Measurements from ENCODE around the gene RPL23.

RPL23 gene

DNA sequence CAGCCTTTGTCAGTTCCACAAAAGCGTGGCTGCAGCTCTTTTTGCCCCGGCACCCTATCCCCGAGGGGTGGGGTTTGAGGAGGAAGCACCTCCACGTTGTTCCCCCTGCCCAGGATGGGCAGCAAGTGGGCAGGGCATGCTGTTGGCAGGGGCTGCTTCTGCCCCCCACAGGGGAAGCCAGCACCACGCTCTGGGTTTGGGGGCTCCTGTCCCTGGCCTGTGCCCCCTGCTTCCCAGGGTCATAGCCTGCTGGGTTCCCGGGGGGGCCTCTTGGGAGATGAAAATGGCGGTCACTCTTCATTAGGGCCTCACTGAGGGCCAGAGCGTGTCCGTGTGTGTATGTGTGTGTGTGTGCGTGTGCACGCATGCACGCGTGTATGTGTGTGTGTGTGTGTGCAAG, 39.1 kb upstream of the RPL23 start:
- Histone ChIP-seq H2BK5ac (ENCODE audit: low read length) (no peak overlapping the region), H3K23ac (ENCODE audit: low read length) (no peak overlapping the region), H3K9ac (ENCODE audit: low read length) (no peak overlapping the region), H2BK15ac (replicated peaks; ENCODE audit: low read depth) (no peak overlapping the region), H3K4me2 (ENCODE audit: low read length) (no peak overlapping the region), H3K4me3 (ENCODE audit: low read length) (no peak overlapping the region), H3K18ac (ENCODE audit: low read length) (no peak overlapping the region), H3K36me3 (ENCODE audit: control insufficient read depth, insufficient read depth, low read length) (peaks cover 6% of the 10 kb centered on the region), H3K4me1 (ENCODE audit: control insufficient read depth, low read depth, low read length) (no peaks in the 10 kb centered on the region), H2AK5ac (ENCODE audit: low read length) (no peak overlapping the region), H4K5ac (ENCODE audit: low read length) (no peak overlapping the region), H3K56ac (ENCODE audit: low read length) (no peak overlapping the region), H4K8ac (ENCODE audit: low read depth, low read length) (no peak overlapping the region), H3K79me2 (ENCODE audit: control insufficient read depth, insufficient read depth, low read length) (peaks cover 4% of the 10 kb centered on the region), H3K4ac (ENCODE audit: low read depth, low read length) (no peak overlapping the region), H3K27ac (ENCODE audit: low read depth, low read length) (no peak overlapping the region), H3K27me3 (ENCODE audit: insufficient read depth, low read length, poor library complexity) (no peaks in the 10 kb centered on the region), H3K79me1 (ENCODE audit: low read length) (peaks cover 12% of the 10 kb centered on the region), H2BK120ac (ENCODE audit: low read depth, low read length) (no peak overlapping the region)
- WGBS (ENCODE audit: extremely low coverage, insufficient coverage, low lambda C conversion rate): no CpG with 5 or more reads among the region's 13 CpGs
- DNase-seq: no peak

DNA sequence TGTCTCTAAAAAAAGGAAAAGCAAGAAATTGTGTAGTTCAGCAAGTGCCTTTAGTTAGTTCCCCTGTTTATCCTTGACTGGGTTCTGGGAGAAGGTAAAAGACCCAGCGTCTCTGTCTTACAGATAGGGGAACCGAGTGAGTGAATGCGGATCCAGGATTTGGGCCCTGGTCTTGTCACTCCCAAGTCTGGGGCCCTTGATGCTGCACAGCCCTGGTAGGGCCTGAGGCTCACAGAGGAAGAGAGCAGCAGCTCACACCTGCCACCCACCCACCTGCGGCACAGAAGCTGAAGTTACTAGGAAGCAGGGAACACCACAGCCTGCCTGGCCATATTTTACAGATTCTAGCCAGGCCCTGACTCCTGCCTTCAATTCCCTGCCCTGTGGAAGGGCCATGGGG, 38.6 kb upstream of the RPL23 start:
- Histone ChIP-seq H3K27ac (ENCODE audit: low read depth, low read length) (no peak overlapping the region), H3K4me2 (ENCODE audit: low read length) (no peak overlapping the region), H3K4me3 (ENCODE audit: low read length) (no peak overlapping the region), H3K56ac (ENCODE audit: low read length) (no peak overlapping the region), H2AK5ac (ENCODE audit: low read length) (no peak overlapping the region), H3K36me3 (ENCODE audit: control insufficient read depth, insufficient read depth, low read length) (peaks cover 6% of the 10 kb centered on the region), H2BK15ac (replicated peaks; ENCODE audit: low read depth) (no peak overlapping the region), H3K79me2 (ENCODE audit: control insufficient read depth, insufficient read depth, low read length) (peaks cover 9% of the 10 kb centered on the region), H3K4me1 (ENCODE audit: control insufficient read depth, low read depth, low read length) (no peaks in the 10 kb centered on the region), H3K9ac (ENCODE audit: low read length) (no peak overlapping the region), H3K4ac (ENCODE audit: low read depth, low read length) (no peak overlapping the region), H3K79me1 (ENCODE audit: low read length) (peaks cover 12% of the 10 kb centered on the region), H3K23ac (ENCODE audit: low read length) (no peak overlapping the region), H3K18ac (ENCODE audit: low read length) (no peak overlapping the region), H3K27me3 (ENCODE audit: insufficient read depth, low read length, poor library complexity) (no peaks in the 10 kb centered on the region), H2BK5ac (ENCODE audit: low read length) (no peak overlapping the region), H2BK120ac (ENCODE audit: low read depth, low read length) (no peak overlapping the region), H4K5ac (ENCODE audit: low read length) (no peak overlapping the region), H4K8ac (ENCODE audit: low read depth, low read length) (no peak overlapping the region)
- WGBS (ENCODE audit: extremely low coverage, insufficient coverage, low lambda C conversion rate): no CpG with 5 or more reads among the region's 4 CpGs
- DNase-seq: no peak

DNA sequence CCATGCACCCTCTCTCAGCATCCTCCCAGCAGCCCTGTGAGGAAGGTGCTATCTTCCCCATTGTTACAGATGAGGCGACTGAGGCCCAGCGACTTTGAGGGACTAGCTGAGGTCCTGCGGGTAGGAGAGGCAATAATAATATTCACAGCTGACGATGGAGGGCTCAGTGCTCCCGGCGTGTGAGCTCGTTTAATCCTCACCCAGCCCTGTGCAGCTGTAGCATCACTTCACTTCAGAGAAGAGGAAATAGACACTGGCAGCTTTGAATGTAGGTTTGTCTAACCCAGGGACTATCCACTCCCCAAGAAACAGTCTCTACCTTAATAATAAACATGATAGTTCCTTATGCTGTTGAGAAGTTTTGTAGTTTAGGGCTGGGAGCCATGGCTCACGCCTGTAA, 37.9 kb upstream of the RPL23 start:
- Histone ChIP-seq H3K18ac (ENCODE audit: low read length) (no peak overlapping the region), H3K79me2 (ENCODE audit: control insufficient read depth, insufficient read depth, low read length) (peaks cover 13% of the 10 kb centered on the region), H2BK120ac (ENCODE audit: low read depth, low read length) (no peak overlapping the region), H3K23ac (ENCODE audit: low read length) (no peak overlapping the region), H3K4me2 (ENCODE audit: low read length) (no peak overlapping the region), H3K27me3 (ENCODE audit: insufficient read depth, low read length, poor library complexity) (no peaks in the 10 kb centered on the region), H2BK15ac (replicated peaks; ENCODE audit: low read depth) (no peak overlapping the region), H2AK5ac (ENCODE audit: low read length) (no peak overlapping the region), H4K8ac (ENCODE audit: low read depth, low read length) (no peak overlapping the region), H3K79me1 (ENCODE audit: low read length) (peaks cover 13% of the 10 kb centered on the region), H3K36me3 (ENCODE audit: control insufficient read depth, insufficient read depth, low read length) (peaks cover 6% of the 10 kb centered on the region), H3K27ac (ENCODE audit: low read depth, low read length) (no peak overlapping the region), H3K56ac (ENCODE audit: low read length) (no peak overlapping the region), H2BK5ac (ENCODE audit: low read length) (no peak overlapping the region), H3K4me1 (ENCODE audit: control insufficient read depth, low read depth, low read length) (no peaks in the 10 kb centered on the region), H3K4ac (ENCODE audit: low read depth, low read length) (no peak overlapping the region), H4K5ac (ENCODE audit: low read length) (no peak overlapping the region), H3K9ac (ENCODE audit: low read length) (no peak overlapping the region), H3K4me3 (ENCODE audit: low read length) (no peak overlapping the region)
- no peak for DNase-seq
- no CpG with 5 or more reads among the region's 8 CpGs for WGBS (ENCODE audit: extremely low coverage, insufficient coverage, low lambda C conversion rate)

DNA sequence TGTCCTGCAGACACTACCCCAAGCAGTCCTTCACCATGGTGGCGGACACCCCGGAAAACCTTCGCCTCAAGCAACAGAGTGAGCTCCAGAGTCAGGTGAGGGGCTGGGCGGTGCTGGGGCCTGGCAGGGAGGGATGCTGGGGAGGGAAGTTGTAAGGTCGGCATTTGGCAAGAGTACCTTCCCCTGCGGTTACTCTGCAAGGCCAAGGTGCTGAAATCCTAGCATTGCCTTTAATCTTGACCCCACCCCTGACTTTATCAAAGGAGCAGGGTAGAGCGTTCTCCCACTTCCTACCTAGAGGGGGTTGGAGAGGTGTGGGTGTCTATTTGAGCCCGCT, 36.9 kb upstream of the RPL23 start:
- Histone ChIP-seq H3K27me3 (ENCODE audit: insufficient read depth, low read length, poor library complexity) (no peaks in the 10 kb centered on the region), H3K79me2 (ENCODE audit: control insufficient read depth, insufficient read depth, low read length) (peaks cover 24% of the 10 kb centered on the region), H3K4me2 (ENCODE audit: low read length) (no peak overlapping the region), H3K36me3 (ENCODE audit: control insufficient read depth, insufficient read depth, low read length) (peaks cover 6% of the 10 kb centered on the region), H3K4me1 (ENCODE audit: control insufficient read depth, low read depth, low read length) (peaks cover 6% of the 10 kb centered on the region), H3K79me1 (ENCODE audit: low read length) (peaks cover 20% of the 10 kb centered on the region), H3K18ac (ENCODE audit: low read length) (no peak overlapping the region), H3K56ac (ENCODE audit: low read length) (no peak overlapping the region), H3K4me3 (ENCODE audit: low read length) (no peak overlapping the region), H3K27ac (ENCODE audit: low read depth, low read length) (no peak overlapping the region), H3K9ac (ENCODE audit: low read length) (no peak overlapping the region), H2BK120ac (ENCODE audit: low read depth, low read length) (no peak overlapping the region), H3K23ac (ENCODE audit: low read length) (no peak overlapping the region), H4K5ac (ENCODE audit: low read length) (no peak overlapping the region), H2AK5ac (ENCODE audit: low read length) (no peak overlapping the region), H2BK15ac (replicated peaks; ENCODE audit: low read depth) (no peak overlapping the region), H2BK5ac (ENCODE audit: low read length) (no peak overlapping the region), H3K4ac (ENCODE audit: low read depth, low read length) (no peak overlapping the region), H4K8ac (ENCODE audit: low read depth, low read length) (no peak overlapping the region)
- WGBS (ENCODE audit: extremely low coverage, insufficient coverage, low lambda C conversion rate): no CpG with 5 or more reads among the region's 8 CpGs
- no peak for DNase-seq

DNA sequence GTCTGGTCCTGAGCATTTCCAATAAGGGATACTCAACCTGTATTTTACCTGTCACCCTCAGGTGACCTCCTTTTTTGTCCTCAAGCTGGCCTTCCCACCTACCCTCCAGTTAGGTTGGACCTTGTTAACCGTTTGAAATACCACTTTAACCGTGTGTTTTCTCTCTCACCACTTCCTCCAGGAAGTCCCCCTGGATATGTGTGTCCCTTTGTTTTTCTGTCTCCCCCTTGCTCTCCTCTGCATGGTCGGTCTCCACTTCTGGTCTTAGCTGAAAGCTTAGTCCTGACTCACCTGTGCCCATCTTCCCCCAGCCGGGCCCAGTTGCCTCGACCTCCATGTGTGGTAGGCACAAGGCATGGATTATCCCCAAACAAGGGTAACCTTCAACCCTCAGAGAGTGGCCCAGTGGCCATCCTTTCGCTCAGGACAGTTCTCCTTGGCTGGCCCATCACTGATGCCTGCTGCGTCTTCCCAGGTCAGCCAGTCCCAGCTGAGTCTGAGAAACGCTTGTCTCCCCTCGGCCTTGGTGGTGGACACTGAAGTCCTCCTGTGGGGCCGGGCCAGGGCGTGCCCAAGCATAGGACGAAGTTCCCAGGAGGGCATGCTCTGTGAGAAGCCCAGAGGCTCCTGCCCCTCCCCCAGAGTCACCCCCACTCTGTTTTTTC, 36.4 kb upstream of the RPL23 start:
- DNase-seq: no peak
- Histone ChIP-seq H2BK5ac (ENCODE audit: low read length) (no peak overlapping the region), H3K4ac (ENCODE audit: low read depth, low read length) (no peak overlapping the region), H3K36me3 (ENCODE audit: control insufficient read depth, insufficient read depth, low read length) (peaks cover 6% of the 10 kb centered on the region), H3K4me1 (ENCODE audit: control insufficient read depth, low read depth, low read length) (peaks cover 11% of the 10 kb centered on the region), H2BK120ac (ENCODE audit: low read depth, low read length) (no peak overlapping the region), H3K18ac (ENCODE audit: low read length) (no peak overlapping the region), H3K27me3 (ENCODE audit: insufficient read depth, low read length, poor library complexity) (no peaks in the 10 kb centered on the region), H2BK15ac (replicated peaks; ENCODE audit: low read depth) (no peak overlapping the region), H3K27ac (ENCODE audit: low read depth, low read length) (no peak overlapping the region), H3K4me3 (ENCODE audit: low read length) (no peak overlapping the region), H3K79me1 (ENCODE audit: low read length) (peaks cover 25% of the 10 kb centered on the region), H3K79me2 (ENCODE audit: control insufficient read depth, insufficient read depth, low read length) (peaks cover 29% of the 10 kb centered on the region), H3K4me2 (ENCODE audit: low read length) (no peak overlapping the region), H3K23ac (ENCODE audit: low read length) (no peak overlapping the region), H3K56ac (ENCODE audit: low read length) (no peak overlapping the region), H2AK5ac (ENCODE audit: low read length) (no peak overlapping the region), H4K8ac (ENCODE audit: low read depth, low read length) (no peak overlapping the region), H3K9ac (ENCODE audit: low read length) (no peak overlapping the region), H4K5ac (ENCODE audit: low read length) (no peak overlapping the region)
- WGBS (ENCODE audit: extremely low coverage, insufficient coverage, low lambda C conversion rate): no CpG with 5 or more reads among the region's 12 CpGs

DNA sequence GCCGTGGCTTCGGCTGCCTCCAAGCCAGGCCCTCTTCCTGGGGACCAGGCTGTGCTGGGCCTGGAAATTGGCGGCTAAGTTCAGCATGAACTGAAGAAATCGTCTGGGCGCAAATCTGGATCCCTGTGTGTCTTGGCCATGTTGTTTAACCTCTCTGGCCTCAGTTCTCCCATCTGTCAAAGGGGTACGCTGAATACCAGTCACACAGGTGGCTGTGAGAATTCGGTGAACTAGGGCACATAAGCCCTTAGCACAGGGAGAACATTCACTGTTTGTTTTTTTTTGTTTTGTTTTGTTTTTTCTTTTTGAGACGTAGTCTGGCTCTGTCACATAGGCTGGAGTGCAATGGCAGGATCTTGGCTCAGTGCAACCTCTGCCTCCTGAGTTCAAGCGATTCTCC, 35.3 kb upstream of the RPL23 start:
- Histone ChIP-seq H3K36me3 (ENCODE audit: control insufficient read depth, insufficient read depth, low read length) (peaks cover 6% of the 10 kb centered on the region), H3K4me3 (ENCODE audit: low read length) (no peak overlapping the region), H4K5ac (ENCODE audit: low read length) (no peak overlapping the region), H3K18ac (ENCODE audit: low read length) (no peak overlapping the region), H3K4ac (ENCODE audit: low read depth, low read length) (no peak overlapping the region), H2BK120ac (ENCODE audit: low read depth, low read length) (no peak overlapping the region), H2BK15ac (replicated peaks; ENCODE audit: low read depth) (no peak overlapping the region), H3K27ac (ENCODE audit: low read depth, low read length) (no peak overlapping the region), H3K27me3 (ENCODE audit: insufficient read depth, low read length, poor library complexity) (no peaks in the 10 kb centered on the region), H3K9ac (ENCODE audit: low read length) (no peak overlapping the region), H4K8ac (ENCODE audit: low read depth, low read length) (no peak overlapping the region), H3K79me2 (ENCODE audit: control insufficient read depth, insufficient read depth, low read length) (peaks cover 33% of the 10 kb centered on the region), H3K4me1 (ENCODE audit: control insufficient read depth, low read depth, low read length) (peaks cover 14% of the 10 kb centered on the region), H2AK5ac (ENCODE audit: low read length) (no peak overlapping the region), H2BK5ac (ENCODE audit: low read length) (no peak overlapping the region), H3K56ac (ENCODE audit: low read length) (no peak overlapping the region), H3K79me1 (ENCODE audit: low read length) (peaks cover 26% of the 10 kb centered on the region), H3K4me2 (ENCODE audit: low read length) (no peak overlapping the region), H3K23ac (ENCODE audit: low read length) (no peak overlapping the region)
- no CpG with 5 or more reads among the region's 9 CpGs for WGBS (ENCODE audit: extremely low coverage, insufficient coverage, low lambda C conversion rate)
- DNase-seq: no peak

Data from mesendoderm (in vitro differentiated cells).